NCI-H1048 (cell line): ENCODE results near the gene IP6K3.

Experiments
- DNase-seq: peaks from one replicate; lab custom pipeline; 2025; lab: John Stamatoyannopoulos, UW

IP6K3 gene

DNA sequence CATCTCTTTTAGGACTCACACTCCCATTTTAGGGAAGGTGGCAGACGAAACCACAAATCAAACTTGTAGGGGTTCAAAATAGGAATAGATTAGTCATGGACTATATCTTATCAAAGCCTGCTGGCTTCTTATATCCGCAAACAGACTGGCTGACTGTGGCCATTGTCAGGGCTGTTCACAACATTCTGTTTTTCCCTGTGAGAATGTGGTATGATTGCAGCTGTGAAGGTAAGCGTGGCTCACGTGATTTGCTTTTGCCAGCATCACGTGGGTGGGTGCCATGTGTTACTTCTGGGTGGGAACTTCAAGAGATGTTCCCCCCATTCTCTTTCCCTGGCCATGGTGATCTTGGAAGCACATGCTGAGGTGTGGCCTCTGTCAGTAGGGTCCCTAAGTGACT is 5.9 kb downstream of the IP6K3 start:
- no peak for DNase-seq

GRCh38 chr6:33740204-33740608 is 6.5 kb downstream of the IP6K3 start:
- DNase-seq = no peak

DNA sequence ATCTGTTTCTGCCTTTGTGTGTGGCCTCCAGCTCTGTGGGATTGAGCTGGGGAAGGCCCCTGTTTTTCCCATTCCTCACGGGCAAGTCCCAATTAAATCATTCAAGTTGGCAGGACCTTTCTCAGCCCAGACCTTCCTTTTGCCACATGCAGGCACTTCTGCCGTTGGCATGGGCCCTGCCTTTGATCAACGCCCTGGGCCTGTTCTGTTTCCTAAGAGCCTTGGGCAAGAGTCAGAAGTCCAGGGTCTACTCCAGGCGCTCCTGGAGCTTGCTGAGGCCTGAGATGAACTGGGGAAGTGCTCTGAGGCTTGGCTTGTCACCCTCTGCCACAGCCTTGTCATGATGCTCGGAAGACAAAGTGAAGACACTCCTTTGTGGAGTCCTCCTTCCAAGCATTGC is 7.1 kb downstream of the IP6K3 start:
- no peak for DNase-seq

GRCh38 chr6:33738879-33739278 is 7.8 kb downstream of the IP6K3 start:
- DNase-seq = no peak

- DNase-seq = no peak
Observed at GRCh38 chr6:33738153-33738552, 8.6 kb downstream of the IP6K3 start.

- DNase-seq = no peak
Observed at GRCh38 chr6:33737267-33738026, 9.3 kb downstream of the IP6K3 start.

DNA sequence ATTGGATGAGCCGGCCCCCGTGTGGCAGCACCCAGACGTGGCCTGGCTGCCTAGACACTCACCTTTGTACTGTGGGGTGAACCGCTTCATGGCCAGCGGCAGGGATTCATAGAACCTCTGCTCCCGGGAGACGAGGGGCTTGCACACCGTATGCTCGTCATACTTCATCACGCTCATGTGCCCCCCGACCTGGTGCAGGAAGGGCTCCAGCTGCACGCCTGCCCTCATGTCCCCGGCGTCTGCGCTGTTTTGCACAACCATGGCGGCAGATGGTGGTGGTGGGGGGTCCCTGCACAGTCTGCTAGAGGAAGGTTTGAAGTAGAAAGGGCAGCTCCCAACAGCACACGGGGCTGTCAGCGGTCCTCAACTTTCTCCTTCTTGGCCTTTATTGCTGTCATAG is 11.5 kb downstream of the IP6K3 start:
- DNase-seq = no peak

GRCh38 chr6:33733709-33734007 is 13.0 kb downstream of the IP6K3 start:
- no peak for DNase-seq

- no peak for DNase-seq
Observed at GRCh38 chr6:33732817-33733708, 13.6 kb downstream of the IP6K3 start.

DNA sequence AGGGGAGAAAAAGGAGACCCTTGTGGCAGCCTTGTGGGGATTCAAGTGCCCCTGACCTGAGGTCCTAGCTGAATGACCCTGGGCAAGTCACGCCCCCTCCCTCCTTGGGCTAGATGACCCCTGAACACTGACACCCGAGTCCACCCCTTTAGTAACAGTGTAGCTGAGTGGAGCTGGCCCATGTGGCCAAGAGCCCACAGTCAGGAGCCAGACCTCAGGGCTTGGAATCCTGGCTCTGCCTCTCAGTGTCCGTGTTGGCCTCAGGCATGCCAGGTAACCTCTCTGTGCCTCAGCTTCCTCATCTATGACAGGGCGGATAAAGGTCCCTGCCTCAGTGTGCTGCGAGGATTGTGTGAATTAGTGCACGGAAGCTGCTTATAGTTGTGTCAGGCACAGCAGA is 14.3 kb downstream of the IP6K3 start:
- no peak for DNase-seq

- no peak for DNase-seq
Observed at GRCh38 chr6:33731751-33732282, 14.9 kb downstream of the IP6K3 start.

GRCh38 chr6:33731035-33731434 is 15.7 kb downstream of the IP6K3 start:
- DNase-seq = no peak

- DNase-seq = no peak
Observed at GRCh38 chr6:33730611-33731010, 16.1 kb downstream of the IP6K3 start.

DNA sequence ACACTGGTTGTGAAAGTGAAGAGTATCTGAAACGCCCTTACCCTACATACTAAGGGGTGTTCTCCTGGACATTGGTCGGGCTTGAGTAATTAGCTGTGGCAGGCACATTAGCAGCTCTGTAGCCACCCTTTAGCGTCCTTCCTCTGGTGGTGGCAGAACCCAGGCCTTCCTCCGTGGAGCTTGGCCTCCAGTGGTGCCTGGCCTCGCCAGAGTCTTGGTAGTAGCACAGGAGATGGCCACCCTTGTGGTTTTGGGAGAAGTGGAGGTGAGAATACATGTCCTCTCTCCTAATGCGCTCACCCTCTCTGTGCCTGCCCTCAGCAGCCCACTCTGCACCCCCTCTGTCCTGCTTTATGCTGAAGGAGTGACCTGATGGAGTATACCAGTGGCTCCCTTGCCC is 17.6 kb downstream of the IP6K3 start:
- no peak for DNase-seq

DNA sequence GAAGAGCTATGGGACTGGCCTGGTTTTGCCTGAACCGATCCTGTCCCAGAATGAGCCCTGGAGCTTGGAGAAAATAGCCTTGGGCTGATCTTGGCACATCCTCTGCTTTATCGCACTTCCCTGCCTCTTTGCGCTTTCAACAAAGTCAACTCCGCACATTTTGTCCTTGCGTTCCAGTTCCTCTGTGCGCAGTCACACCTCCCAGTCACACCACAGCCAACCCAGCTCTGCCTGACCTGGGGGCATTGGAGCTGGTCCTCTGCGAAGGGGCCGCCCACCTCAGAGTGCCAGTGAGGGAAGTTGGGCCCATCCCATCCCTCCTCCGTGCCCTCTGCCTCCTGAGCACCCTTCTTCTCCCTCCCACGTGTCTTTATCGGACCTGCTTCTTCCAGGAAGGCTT is 18.3 kb downstream of the IP6K3 start:
- no peak for DNase-seq

DNA sequence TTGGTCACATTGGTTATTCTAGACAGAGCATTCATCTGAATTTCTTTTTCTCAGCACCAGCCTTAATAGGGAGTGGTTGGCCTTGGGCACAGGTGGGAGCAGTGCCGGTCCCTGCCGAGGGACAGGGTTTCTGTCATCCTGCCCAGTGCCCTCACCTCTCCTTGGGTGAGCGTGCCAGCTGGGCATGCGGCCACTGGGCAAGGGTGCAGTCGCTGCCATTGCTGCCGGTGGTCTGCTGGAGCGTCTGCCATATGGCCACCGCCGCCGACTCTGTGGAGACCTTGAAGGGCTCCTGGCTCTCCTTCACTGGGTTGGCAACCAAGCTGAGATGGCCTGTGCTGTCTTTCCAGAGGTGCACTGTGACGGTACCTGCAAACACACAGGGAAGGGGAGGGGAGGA is 18.8 kb downstream of the IP6K3 start:
- no peak for DNase-seq

DNA sequence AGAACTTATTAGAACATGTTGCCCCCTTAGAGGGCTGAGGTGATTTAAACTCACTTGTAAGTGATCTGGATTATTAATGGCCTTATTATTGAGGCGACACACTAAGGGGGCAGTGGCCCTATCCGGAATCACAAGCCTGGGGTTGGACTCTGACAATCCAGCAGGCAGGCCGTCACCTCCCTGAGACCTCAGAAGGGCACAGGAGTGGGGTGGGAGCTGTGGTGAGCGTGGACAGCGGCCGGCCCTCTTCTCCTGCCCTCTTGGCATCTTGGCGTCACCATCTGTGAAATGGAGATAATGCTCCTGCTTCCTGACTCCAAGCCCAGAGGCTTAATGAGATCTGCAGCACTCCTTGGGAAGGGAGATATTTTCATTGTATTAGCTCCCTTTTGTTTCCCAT is 19.6 kb downstream of the IP6K3 start:
- no peak for DNase-seq

GRCh38 chr6:33726696-33727095 is 20.0 kb downstream of the IP6K3 start:
- DNase-seq = no peak

- DNase-seq = no peak
Observed at GRCh38 chr6:33725891-33726673, 20.6 kb downstream of the IP6K3 start.

DNA sequence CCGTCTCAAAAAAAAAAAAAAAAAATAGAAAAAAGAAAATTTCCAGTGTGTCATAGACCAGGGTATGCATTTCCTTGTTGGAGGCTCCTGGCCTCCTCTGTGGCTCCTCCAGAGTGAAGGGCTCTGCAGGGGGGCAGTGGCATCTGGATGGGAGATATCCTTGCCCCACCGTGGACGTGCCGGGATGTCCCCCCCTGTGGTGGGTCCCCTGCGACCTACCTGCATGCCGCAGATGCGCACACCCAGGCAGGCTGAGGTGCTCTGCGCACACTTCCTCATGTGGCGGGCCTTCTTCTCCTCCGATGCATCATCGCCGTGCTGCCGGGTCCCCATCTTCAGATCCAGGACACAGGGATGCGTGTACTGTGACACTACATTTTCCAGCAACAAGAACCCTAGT is 21.5 kb downstream of the IP6K3 start:
- DNase-seq = no peak

GRCh38 chr6:33724102-33725023 is 22.3 kb downstream of the IP6K3 start:
- no peak for DNase-seq
